ENCODE data around the gene DIO3.
A peak's percentile ranks its signal among the peaks of the same experiment; 100 is the strongest.

DIO3 gene

DNA sequence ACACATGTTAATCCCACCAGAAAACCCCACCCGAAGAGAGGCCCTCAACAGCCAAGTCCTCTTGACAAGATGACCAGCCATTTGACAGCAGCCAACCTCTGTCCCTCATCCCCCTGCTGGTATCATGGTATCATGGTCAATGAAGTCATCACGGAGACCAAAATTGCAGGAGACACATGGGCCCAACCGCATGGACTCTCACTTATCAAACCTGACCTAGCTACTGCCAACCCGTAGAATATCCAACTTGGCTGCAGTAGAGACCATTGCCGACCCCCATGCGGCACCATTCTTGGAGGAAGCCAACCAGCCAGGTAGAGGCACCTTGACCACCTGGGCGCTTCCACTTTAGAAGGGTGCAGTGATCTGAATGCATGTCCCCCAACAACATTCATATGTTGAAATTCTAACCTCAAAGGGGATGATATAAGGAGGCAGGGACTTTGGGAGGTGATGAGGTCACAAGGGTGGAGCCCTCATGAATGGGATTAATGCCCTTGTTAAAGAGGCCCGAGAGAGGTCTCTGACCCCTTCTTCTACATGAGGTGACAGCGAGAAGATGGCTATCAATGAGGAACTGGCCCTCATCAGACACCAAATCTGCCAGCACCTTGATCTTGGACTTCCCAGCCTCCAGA is 33.3 kb downstream of the DIO3 start:
- H3K36me3 ChIP-seq (ENCODE audit: control insufficient read depth, insufficient read depth, low read length), result no peaks in the 10 kb centered on the region
- no peak overlapping the region for H3K4me2 ChIP-seq (ENCODE audit: low read length)
- no CpG with 5 or more reads among the region's 9 CpGs for WGBS (ENCODE audit: extremely low coverage, insufficient coverage, low lambda C conversion rate)
- H3K4me3 ChIP-seq (ENCODE audit: low read length), result no peak overlapping the region
- no peak overlapping the region for H3K27ac ChIP-seq (ENCODE audit: low read depth, low read length)
- no peaks in the 10 kb centered on the region for H3K27me3 ChIP-seq (ENCODE audit: insufficient read depth, low read length, poor library complexity)
- H4K8ac ChIP-seq (ENCODE audit: low read depth, low read length), result no peak overlapping the region
- H3K79me2 ChIP-seq (ENCODE audit: control insufficient read depth, insufficient read depth, low read length), result no peaks in the 10 kb centered on the region
- no peak overlapping the region for H3K9ac ChIP-seq (ENCODE audit: low read length)
- no peak overlapping the region for H2BK15ac ChIP-seq (replicated peaks; ENCODE audit: low read depth)
- no peak overlapping the region for H3K18ac ChIP-seq (ENCODE audit: low read length)
- no peaks in the 10 kb centered on the region for H3K4me1 ChIP-seq (ENCODE audit: control insufficient read depth, low read depth, low read length)
- DNase-seq, result no peak
- no peak overlapping the region for H3K56ac ChIP-seq (ENCODE audit: low read length)
- no peak overlapping the region for H2BK5ac ChIP-seq (ENCODE audit: low read length)
- H2AK5ac ChIP-seq (ENCODE audit: low read length), result no peak overlapping the region
- no peaks in the 10 kb centered on the region for H3K79me1 ChIP-seq (ENCODE audit: low read length)
- H2BK120ac ChIP-seq (ENCODE audit: low read depth, low read length), result no peak overlapping the region
- no peak overlapping the region for H4K5ac ChIP-seq (ENCODE audit: low read length)
- H3K23ac ChIP-seq (ENCODE audit: low read length), result no peak overlapping the region
- H3K4ac ChIP-seq (ENCODE audit: low read depth, low read length), result no peak overlapping the region

DNA sequence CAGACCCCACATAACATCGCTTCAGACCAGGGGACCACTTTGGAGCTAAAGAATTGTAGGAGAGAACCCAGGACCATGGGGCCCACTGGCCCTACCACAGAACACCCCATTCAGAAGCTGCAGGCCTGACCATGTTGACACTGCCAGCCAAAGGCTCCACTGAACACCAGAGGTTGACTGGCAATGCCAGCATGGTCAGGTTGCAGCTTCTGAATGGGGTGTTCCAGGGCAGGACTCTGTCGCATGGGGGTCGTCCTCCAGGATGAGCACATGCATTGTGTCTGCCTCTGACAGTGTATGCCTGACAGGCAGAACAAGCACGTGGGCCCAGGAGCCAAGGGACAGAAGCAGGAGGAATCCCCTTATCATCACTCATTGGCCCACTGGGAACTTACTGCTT is 34.1 kb downstream of the DIO3 start:
- H2BK5ac ChIP-seq (ENCODE audit: low read length), result no peak overlapping the region
- H4K8ac ChIP-seq (ENCODE audit: low read depth, low read length), result no peak overlapping the region
- H3K9ac ChIP-seq (ENCODE audit: low read length), result no peak overlapping the region
- no peak overlapping the region for H2BK120ac ChIP-seq (ENCODE audit: low read depth, low read length)
- H3K27me3 ChIP-seq (ENCODE audit: insufficient read depth, low read length, poor library complexity), result no peaks in the 10 kb centered on the region
- H2AK5ac ChIP-seq (ENCODE audit: low read length), result no peak overlapping the region
- no peak overlapping the region for H4K5ac ChIP-seq (ENCODE audit: low read length)
- no peak for DNase-seq
- H3K18ac ChIP-seq (ENCODE audit: low read length), result no peak overlapping the region
- H3K4me1 ChIP-seq (ENCODE audit: control insufficient read depth, low read depth, low read length), result no peaks in the 10 kb centered on the region
- H3K4ac ChIP-seq (ENCODE audit: low read depth, low read length), result no peak overlapping the region
- H3K4me3 ChIP-seq (ENCODE audit: low read length), result no peak overlapping the region
- H3K4me2 ChIP-seq (ENCODE audit: low read length), result no peak overlapping the region
- H3K23ac ChIP-seq (ENCODE audit: low read length), result no peak overlapping the region
- H3K79me1 ChIP-seq (ENCODE audit: low read length), result no peaks in the 10 kb centered on the region
- H3K56ac ChIP-seq (ENCODE audit: low read length), result no peak overlapping the region
- WGBS (ENCODE audit: extremely low coverage, insufficient coverage, low lambda C conversion rate), result no CpG with 5 or more reads among the region's 4 CpGs
- no peak overlapping the region for H3K27ac ChIP-seq (ENCODE audit: low read depth, low read length)
- no peaks in the 10 kb centered on the region for H3K36me3 ChIP-seq (ENCODE audit: control insufficient read depth, insufficient read depth, low read length)
- H2BK15ac ChIP-seq (replicated peaks; ENCODE audit: low read depth), result no peak overlapping the region
- no peaks in the 10 kb centered on the region for H3K79me2 ChIP-seq (ENCODE audit: control insufficient read depth, insufficient read depth, low read length)

DNA sequence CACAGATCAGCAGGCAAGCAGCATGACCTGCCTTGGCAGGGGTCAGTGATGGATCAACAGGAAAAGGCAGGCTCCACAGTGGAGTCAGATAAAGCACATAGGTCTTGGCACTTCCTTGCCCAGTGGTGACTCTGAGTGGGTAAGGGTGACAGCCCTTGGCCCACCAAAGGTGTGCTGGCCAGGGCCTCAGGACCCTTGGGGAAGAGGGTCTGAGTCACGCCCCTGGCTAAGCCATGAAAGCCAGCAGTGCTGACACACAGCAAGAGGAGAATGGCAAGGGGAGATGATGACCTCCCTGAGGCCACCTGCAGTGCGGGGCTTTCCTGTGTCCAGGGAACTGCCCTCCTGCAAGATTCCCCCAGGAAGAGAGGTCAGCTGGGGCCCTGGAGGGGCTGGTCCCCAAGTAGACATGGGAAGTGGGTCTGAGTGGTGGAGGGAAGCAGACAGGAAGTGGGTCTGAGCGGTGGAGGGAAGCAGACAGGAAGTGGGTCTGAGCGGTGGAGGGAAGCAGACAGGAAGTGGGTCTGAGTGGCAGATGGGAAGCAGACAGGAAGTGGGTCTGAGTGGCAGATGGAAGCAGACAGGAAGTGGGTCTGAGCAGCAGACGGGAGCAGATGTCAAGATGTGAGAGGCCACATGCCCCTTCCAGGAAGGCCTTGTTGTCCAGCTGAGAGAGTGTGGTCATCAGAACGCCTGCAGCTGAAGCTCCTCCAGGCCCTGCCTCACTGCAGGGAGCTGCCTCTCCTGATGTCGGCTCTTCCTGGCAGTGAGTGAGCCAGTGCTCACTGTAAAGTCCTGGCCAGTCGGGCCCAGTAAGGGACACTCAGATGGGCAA is 34.8 kb downstream of the DIO3 start:
- Histone ChIP-seq H3K36me3 (ENCODE audit: control insufficient read depth, insufficient read depth, low read length) (no peaks in the 10 kb centered on the region), H3K18ac (ENCODE audit: low read length) (no peak overlapping the region), H4K5ac (ENCODE audit: low read length) (no peak overlapping the region), H4K8ac (ENCODE audit: low read depth, low read length) (no peak overlapping the region), H2BK5ac (ENCODE audit: low read length) (no peak overlapping the region), H3K9ac (ENCODE audit: low read length) (no peak overlapping the region), H3K4me3 (ENCODE audit: low read length) (no peak overlapping the region), H3K79me2 (ENCODE audit: control insufficient read depth, insufficient read depth, low read length) (no peaks in the 10 kb centered on the region), H2BK120ac (ENCODE audit: low read depth, low read length) (no peak overlapping the region), H3K27me3 (ENCODE audit: insufficient read depth, low read length, poor library complexity) (no peaks in the 10 kb centered on the region), H3K27ac (ENCODE audit: low read depth, low read length) (no peak overlapping the region), H3K4me2 (ENCODE audit: low read length) (no peak overlapping the region), H3K4ac (ENCODE audit: low read depth, low read length) (no peak overlapping the region), H3K56ac (ENCODE audit: low read length) (no peak overlapping the region), H3K4me1 (ENCODE audit: control insufficient read depth, low read depth, low read length) (no peaks in the 10 kb centered on the region), H2AK5ac (ENCODE audit: low read length) (no peak overlapping the region), H3K79me1 (ENCODE audit: low read length) (no peaks in the 10 kb centered on the region), H2BK15ac (replicated peaks; ENCODE audit: low read depth) (no peak overlapping the region), H3K23ac (ENCODE audit: low read length) (no peak overlapping the region)
- peak; percentile 10 for DNase-seq
- WGBS (ENCODE audit: extremely low coverage, insufficient coverage, low lambda C conversion rate), result no CpG with 5 or more reads among the region's 8 CpGs

DNA sequence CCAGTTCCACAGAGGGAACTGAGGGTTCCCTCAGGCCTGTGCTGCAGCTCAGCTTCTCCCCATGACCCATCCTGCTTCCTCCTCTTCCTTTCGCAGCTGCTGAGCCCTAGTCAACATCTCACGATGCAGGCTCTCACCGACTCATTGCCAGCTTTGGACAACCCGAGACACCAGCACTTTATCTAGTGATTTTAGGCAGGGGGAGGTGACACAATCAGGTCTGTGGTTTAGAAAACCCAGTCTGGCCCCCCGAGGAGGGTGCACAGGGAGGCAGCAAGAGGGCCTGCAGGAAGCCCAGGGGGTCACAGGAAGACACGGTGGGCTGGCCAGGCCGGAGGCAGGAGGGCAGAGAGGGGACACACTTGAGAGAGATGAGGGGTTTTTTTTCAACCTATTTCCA is 35.4 kb downstream of the DIO3 start:
- H2BK5ac ChIP-seq (ENCODE audit: low read length), result no peak overlapping the region
- no peaks in the 10 kb centered on the region for H3K79me1 ChIP-seq (ENCODE audit: low read length)
- no peak overlapping the region for H2AK5ac ChIP-seq (ENCODE audit: low read length)
- H3K4me1 ChIP-seq (ENCODE audit: control insufficient read depth, low read depth, low read length), result no peaks in the 10 kb centered on the region
- H3K18ac ChIP-seq (ENCODE audit: low read length), result no peak overlapping the region
- H3K36me3 ChIP-seq (ENCODE audit: control insufficient read depth, insufficient read depth, low read length), result no peaks in the 10 kb centered on the region
- no peak for DNase-seq
- H2BK15ac ChIP-seq (replicated peaks; ENCODE audit: low read depth), result no peak overlapping the region
- H3K9ac ChIP-seq (ENCODE audit: low read length), result no peak overlapping the region
- no CpG with 5 or more reads among the region's 7 CpGs for WGBS (ENCODE audit: extremely low coverage, insufficient coverage, low lambda C conversion rate)
- no peak overlapping the region for H3K4me2 ChIP-seq (ENCODE audit: low read length)
- H2BK120ac ChIP-seq (ENCODE audit: low read depth, low read length), result no peak overlapping the region
- no peak overlapping the region for H3K23ac ChIP-seq (ENCODE audit: low read length)
- H3K4me3 ChIP-seq (ENCODE audit: low read length), result no peak overlapping the region
- no peaks in the 10 kb centered on the region for H3K27me3 ChIP-seq (ENCODE audit: insufficient read depth, low read length, poor library complexity)
- no peak overlapping the region for H4K5ac ChIP-seq (ENCODE audit: low read length)
- no peaks in the 10 kb centered on the region for H3K79me2 ChIP-seq (ENCODE audit: control insufficient read depth, insufficient read depth, low read length)
- no peak overlapping the region for H3K4ac ChIP-seq (ENCODE audit: low read depth, low read length)
- no peak overlapping the region for H4K8ac ChIP-seq (ENCODE audit: low read depth, low read length)
- no peak overlapping the region for H3K56ac ChIP-seq (ENCODE audit: low read length)
- H3K27ac ChIP-seq (ENCODE audit: low read depth, low read length), result no peak overlapping the region

DNA sequence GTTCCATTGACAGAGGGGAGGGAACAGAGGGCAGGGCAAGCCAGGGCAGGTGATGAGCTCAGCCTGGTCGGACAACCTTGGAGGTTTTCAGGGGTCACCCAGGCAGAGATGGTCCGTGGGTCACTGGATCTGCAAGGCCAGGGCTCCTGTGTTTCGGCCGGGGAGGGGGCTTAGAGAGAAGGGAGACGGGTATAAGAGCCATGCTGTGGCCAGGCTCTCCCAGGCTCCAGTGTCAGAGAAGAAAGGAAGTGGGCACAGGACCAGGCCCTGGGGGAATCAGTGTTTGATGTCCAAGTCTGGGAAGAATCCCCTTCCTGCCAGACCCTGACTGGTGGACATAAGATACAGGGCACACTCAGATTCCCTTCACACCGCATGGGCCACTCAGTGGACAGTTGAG is 36.9 kb downstream of the DIO3 start:
- WGBS (ENCODE audit: extremely low coverage, insufficient coverage, low lambda C conversion rate), result no CpG with 5 or more reads among the region's 6 CpGs
- no peak overlapping the region for H3K23ac ChIP-seq (ENCODE audit: low read length)
- no peak overlapping the region for H4K8ac ChIP-seq (ENCODE audit: low read depth, low read length)
- no peak overlapping the region for H2BK5ac ChIP-seq (ENCODE audit: low read length)
- H3K18ac ChIP-seq (ENCODE audit: low read length), result no peak overlapping the region
- no peak overlapping the region for H3K4me3 ChIP-seq (ENCODE audit: low read length)
- DNase-seq, result no peak
- no peaks in the 10 kb centered on the region for H3K79me2 ChIP-seq (ENCODE audit: control insufficient read depth, insufficient read depth, low read length)
- H3K27ac ChIP-seq (ENCODE audit: low read depth, low read length), result no peak overlapping the region
- H3K4me2 ChIP-seq (ENCODE audit: low read length), result no peak overlapping the region
- no peak overlapping the region for H3K9ac ChIP-seq (ENCODE audit: low read length)
- no peak overlapping the region for H2BK120ac ChIP-seq (ENCODE audit: low read depth, low read length)
- no peaks in the 10 kb centered on the region for H3K4me1 ChIP-seq (ENCODE audit: control insufficient read depth, low read depth, low read length)
- no peak overlapping the region for H3K4ac ChIP-seq (ENCODE audit: low read depth, low read length)
- no peaks in the 10 kb centered on the region for H3K36me3 ChIP-seq (ENCODE audit: control insufficient read depth, insufficient read depth, low read length)
- no peak overlapping the region for H2AK5ac ChIP-seq (ENCODE audit: low read length)
- H3K27me3 ChIP-seq (ENCODE audit: insufficient read depth, low read length, poor library complexity), result no peaks in the 10 kb centered on the region
- H4K5ac ChIP-seq (ENCODE audit: low read length), result no peak overlapping the region
- H2BK15ac ChIP-seq (replicated peaks; ENCODE audit: low read depth), result no peak overlapping the region
- no peaks in the 10 kb centered on the region for H3K79me1 ChIP-seq (ENCODE audit: low read length)
- H3K56ac ChIP-seq (ENCODE audit: low read length), result no peak overlapping the region

All from mesendoderm (in vitro differentiated cells).